Activated naive CD8-positive, alpha-beta T cell treated with anti-CD3 and anti-CD28 coated beads for 36 hours (primary cell): Measurements from ENCODE around the gene LTBP2. TPM values are rescaled to one million over a fixed set of nuclear protein-coding genes. Genes with fewer than 3 reads are reported as not detected.

Experiments used
- DNase-seq: peaks from one replicate; pipeline ENCODE4 v3.0.0; 2021
- H3K27ac Mint-ChIP-seq: one replicate; pipeline ENCODE4 v1.8.0; 2022; ENCODE audit warnings: mild to moderate bottlenecking, moderate library complexity, mixed read lengths
- H3K27me3 Mint-ChIP-seq: one replicate; pipeline ENCODE4 v1.8.0; 2022; ENCODE audit warnings: mild to moderate bottlenecking, mixed read lengths
- H3K36me3 Mint-ChIP-seq: one replicate; pipeline ENCODE4 v1.8.0; 2021; ENCODE audit warnings: mild to moderate bottlenecking, mixed read lengths
- H3K4me1 Mint-ChIP-seq: one replicate; pipeline ENCODE4 v1.8.0; 2021; ENCODE audit warnings: mixed read lengths
- H3K4me3 Mint-ChIP-seq: one replicate; pipeline ENCODE4 v1.8.0; 2022; ENCODE audit warnings: mild to moderate bottlenecking, moderate library complexity, mixed read lengths
- H3K9me3 Mint-ChIP-seq: one replicate; pipeline ENCODE4 v1.8.0; 2022; ENCODE audit warnings: mixed read lengths
- total RNA-seq, 2 experiments: library from RNA; stranded (reverse); gene quantifications; one replicate each; pipeline ENCODE4 v1.2.3, GENCODE V29; 2021

The LTBP2 gene
- total RNA-seq, 2 experiments from 2014 or later, result 0.06 to 0.10 TPM

DNA sequence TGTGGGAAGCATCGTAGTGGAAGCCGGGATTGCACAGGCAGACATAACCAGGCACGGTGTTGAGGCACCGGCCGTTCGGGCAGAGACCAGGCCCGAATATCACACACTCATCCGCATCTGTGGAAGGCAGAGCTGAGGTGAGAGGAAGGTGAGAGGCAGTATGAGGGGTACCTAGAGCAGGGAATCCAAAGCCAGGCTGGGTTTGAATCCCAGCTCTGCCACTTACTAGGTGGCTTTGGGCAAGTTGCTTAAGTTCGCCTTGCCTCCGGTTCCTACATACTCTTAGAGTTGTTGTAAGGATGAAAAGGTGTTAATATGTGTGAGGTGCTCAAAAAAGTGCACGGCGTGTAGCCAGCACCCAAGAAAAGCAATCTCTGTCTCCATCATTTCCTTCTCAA lies 108.1 kb downstream of the LTBP2 start:
- Mint-ChIP-seq H3K36me3 (no peaks in the 10 kb centered on the region), H3K4me1 (no peaks in the 10 kb centered on the region), H3K9me3 (no peaks in the 10 kb centered on the region), H3K27me3 (peaks cover 3% of the 10 kb centered on the region), H3K4me3 (no peak overlapping the region), H3K27ac (no peak overlapping the region)
- DNase-seq, result no peak

DNA sequence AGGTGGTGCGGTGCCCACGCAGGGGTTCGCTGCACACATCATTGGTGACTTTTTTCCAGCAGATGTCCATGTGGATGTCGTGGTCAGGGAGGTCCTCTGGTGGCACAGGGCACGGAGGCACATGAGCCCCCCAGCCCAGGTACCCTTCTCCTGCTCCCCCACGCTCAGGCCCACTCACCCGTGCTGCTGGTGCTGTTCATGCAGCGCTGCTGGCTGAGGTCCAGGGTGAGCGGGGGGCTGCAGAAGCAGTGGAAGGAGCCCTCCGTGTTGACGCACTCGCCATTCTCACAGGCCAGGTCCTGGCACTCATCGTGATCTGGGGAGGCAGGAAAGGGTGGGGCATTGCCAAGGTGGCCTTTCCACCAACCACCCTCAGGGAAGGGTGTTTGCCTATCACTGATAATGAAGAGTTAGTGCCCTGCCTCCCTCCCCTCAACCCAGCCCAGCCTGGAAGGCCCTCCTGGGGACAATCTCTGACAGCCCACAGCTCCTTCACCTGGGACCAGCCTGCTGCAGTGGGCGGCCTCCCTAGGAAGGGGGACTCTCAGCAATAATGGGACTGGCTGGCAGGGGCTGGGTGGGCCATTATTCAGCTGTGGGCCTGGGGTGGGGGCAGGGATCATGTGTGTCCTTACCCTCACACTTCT lies 108.6 kb downstream of the LTBP2 start:
- no peak for DNase-seq
- no peak overlapping the region for H3K27ac Mint-ChIP-seq
- H3K9me3 Mint-ChIP-seq, result no peaks in the 10 kb centered on the region
- no peak overlapping the region for H3K4me3 Mint-ChIP-seq
- H3K4me1 Mint-ChIP-seq, result no peaks in the 10 kb centered on the region
- no peaks in the 10 kb centered on the region for H3K36me3 Mint-ChIP-seq
- peaks cover 3% of the 10 kb centered on the region for H3K27me3 Mint-ChIP-seq

DNA sequence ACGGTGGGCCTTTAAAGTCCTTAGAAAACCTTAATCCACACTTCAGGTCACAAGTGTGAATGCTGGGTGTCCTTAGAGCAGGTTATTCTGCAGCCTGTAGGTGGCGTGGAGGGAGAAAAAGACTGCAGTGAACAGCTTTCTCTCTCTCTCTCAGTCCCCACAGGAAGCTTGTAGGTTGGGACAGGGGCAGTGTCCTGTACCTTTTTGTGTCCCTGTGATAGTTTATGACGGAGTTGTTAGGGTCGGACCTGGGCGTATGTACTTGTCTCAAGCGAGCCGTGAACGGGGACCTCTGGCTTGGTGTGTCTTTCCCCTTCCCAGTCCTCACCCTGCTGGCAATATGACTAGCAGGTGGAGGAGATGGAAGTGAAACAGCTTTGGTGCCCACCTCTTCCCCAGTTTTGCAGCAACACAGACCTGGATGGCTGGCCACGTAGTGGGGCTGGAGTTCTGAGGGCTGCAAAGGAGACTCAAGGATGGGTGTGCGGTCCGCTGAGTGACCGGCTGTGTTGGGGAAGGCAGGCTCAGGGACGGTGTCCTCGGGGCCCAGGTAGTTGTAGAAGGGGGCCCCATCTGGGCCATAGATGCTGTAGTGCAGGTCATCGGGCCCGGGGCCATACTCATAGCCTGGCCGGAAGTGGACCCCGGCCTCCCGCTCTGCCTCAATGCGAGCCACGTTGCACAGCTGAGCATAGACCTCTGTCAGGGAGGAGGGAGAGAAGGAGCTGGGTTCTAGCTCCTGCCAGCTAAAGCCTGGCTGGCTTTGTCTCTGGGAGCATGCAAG lies 109.6 kb downstream of the LTBP2 start:
- Mint-ChIP-seq H3K4me1 (peaks cover under 1% of the 10 kb centered on the region), H3K36me3 (no peaks in the 10 kb centered on the region), H3K27me3 (peaks cover 3% of the 10 kb centered on the region), H3K9me3 (no peaks in the 10 kb centered on the region), H3K27ac (no peak overlapping the region), H3K4me3 (no peak overlapping the region)
- no peak for DNase-seq

DNA sequence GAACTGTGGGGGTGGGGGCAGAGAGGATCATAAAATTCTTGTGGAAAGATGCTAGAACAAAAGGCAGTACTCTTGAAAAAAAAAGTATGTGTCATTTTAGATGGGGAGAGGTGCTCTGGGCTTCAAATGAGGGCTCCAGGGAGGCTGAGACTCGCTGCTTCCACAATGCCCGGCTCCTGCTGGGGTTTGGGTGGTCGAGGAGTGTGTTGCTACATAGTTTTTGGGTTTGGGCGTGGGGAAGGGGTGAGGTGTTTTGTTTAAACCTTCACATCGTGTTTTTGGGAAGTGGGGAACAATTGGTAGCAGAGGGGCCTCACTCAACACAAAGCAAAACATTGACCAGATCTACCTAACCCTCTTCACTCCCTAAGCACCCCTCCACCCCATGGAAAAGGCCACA lies 110.3 kb downstream of the LTBP2 start:
- no peak for DNase-seq
- peaks cover 2% of the 10 kb centered on the region for H3K4me1 Mint-ChIP-seq
- no peaks in the 10 kb centered on the region for H3K27me3 Mint-ChIP-seq
- H3K27ac Mint-ChIP-seq, result no peak overlapping the region
- H3K9me3 Mint-ChIP-seq, result no peaks in the 10 kb centered on the region
- no peaks in the 10 kb centered on the region for H3K36me3 Mint-ChIP-seq
- no peak overlapping the region for H3K4me3 Mint-ChIP-seq

DNA sequence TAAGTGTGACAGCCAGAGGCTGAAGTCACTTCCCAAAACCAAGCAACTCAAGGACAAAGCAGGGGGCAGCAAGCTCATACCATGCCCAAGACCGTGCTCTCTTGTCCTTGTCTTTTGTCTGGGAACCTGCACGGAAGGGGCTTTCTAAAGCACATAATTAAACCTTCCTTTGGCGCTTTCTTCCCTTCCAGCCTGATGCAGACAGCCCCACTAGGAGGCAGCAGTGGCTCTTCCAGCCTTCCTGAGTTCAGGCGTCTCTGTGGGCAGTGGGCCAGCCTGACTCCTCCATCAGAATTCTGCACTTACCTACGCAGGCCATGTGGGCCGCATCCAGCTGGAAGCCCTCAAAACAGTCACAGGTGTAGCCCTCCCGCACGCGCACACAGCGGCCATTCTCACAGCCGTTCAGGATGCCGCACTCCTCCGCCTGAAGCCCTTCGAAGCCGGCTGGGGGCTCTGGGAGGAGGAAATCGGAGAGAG lies 110.9 kb downstream of the LTBP2 start:
- H3K4me1 Mint-ChIP-seq, result peaks cover 2% of the 10 kb centered on the region
- no peak overlapping the region for H3K27ac Mint-ChIP-seq
- no peak overlapping the region for H3K4me3 Mint-ChIP-seq
- H3K27me3 Mint-ChIP-seq, result no peaks in the 10 kb centered on the region
- no peaks in the 10 kb centered on the region for H3K36me3 Mint-ChIP-seq
- H3K9me3 Mint-ChIP-seq, result no peaks in the 10 kb centered on the region
- no peak for DNase-seq

DNA sequence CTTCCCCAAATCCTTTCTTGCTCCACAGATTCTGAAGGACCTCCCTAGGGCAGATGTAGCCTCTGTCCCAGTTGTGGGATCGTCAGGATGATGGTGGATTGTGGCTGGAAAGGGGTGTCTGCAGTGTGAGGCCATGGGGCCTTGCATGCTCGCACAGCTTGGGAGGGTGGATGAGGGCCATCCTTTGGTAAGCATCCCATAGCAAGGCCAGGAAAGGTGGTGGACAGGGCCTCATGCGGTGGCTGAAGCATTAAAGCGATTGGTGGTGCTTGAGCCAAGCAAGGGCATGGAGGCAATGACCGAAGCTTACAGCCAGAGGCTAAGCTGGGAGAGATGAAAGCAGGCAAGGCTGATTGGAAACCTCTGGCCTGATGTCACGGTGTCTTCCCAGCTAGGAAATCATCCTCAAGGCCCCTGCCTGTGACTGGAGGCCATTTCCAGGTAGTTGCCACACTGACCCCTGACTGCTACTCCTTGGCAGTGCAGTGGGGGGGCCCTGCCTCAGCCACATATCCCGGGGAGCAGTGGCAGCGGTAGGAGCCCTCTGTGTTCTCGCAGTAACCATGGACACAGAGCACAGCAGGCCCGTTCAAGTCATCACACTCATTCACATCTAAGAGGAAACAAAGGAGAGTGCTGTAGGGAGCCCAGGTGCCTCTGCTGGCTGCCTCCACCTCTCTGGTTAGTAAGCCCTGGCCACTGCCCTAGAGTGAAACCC lies 111.5 kb downstream of the LTBP2 start:
- no peak overlapping the region for H3K27ac Mint-ChIP-seq
- H3K9me3 Mint-ChIP-seq, result no peaks in the 10 kb centered on the region

DNA sequence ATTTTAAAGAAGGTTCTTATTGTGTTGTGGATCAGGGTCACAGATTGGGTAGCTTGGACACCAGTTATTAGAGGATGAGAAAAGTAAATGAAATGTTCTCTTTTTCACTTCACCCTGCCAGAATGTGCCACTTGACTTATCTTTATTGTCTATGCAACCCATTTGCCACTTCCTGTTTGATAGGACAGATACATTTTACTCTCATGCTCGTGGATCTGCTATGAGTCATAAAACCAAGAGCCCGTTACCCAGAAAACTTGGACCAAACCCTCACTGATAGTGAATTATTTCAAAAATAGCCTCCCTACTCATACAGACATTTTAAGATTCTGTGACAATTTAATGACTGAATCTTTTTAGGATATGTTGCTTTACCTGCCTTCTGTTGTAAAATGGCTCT lies 116.7 kb downstream of the LTBP2 start:
- H3K27ac Mint-ChIP-seq, result no peak overlapping the region

More for the DNA sequence above, 111.5 kb downstream of the LTBP2 start:
- DNase-seq, result no peak
- H3K4me1 Mint-ChIP-seq, result peaks cover 4% of the 10 kb centered on the region
- H3K4me3 Mint-ChIP-seq, result no peak overlapping the region
- no peaks in the 10 kb centered on the region for H3K27me3 Mint-ChIP-seq
- no peaks in the 10 kb centered on the region for H3K36me3 Mint-ChIP-seq

DNA sequence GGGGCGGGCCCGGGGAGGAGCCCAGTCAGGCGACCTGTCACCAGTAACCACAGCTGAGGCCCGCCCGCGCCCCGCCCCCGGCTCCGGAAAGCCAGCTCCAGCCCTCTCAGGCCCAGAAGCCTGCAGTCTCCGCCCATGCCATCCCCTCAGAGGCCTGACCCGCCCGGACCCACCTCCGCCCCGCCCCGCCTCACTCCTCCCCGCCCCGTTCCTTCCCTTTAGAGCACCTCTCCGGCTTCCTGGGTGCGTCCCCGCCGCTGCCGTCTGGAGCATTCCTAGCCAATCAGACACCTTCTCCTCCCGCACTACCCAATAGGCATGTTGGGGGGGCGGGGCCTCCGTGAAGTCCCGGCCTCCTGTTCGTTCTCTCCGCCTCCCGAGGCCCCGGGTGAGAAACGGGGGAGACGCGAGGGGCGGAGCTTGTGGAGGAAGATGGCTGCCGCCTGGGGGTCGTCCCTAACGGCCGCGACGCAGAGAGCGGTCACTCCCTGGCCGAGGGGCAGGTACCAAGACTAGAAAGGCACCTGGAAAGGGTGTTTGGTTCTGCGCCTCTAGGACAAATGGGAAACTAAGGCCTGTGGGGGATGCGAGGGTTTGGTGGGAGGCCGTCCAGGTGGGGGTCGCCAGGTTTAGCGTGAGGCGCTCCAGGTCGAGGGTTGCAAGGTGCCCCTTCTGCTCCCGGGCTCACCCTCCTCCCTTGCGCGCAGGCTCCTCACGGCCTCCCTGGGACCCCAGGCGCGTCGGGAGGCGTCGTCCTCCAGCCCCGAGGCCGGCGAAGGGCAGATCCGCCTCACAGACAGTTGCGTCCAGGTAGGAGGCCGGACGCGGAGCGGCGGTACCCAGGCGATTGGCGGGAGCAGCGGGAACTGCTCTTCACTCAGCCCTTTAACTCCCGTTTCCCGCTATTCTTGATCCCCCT lies 118.4 kb downstream of the LTBP2 start, which contains the start of gene ISCA2:
ISCA2 (plus strand) TSS at position 423 of the 919 bp plus-strand sequence; CDS start at position 433, 10 bp downstream.
- Mint-ChIP-seq H3K36me3 (peaks cover 3% of the 10 kb centered on the region), H3K27me3 (no peaks in the 10 kb centered on the region), H3K4me3 (peak within 1 kb of the TSS; percentile 91), H3K9me3 (no peaks in the 10 kb centered on the region), H3K27ac (peak within 1 kb of the TSS; percentile 86), H3K4me1 (peaks cover 29% of the 10 kb centered on the region)
- DNase-seq, result peak; percentile 100

More for the DNA sequence above, 116.7 kb downstream of the LTBP2 start:
- H3K9me3 Mint-ChIP-seq, result no peaks in the 10 kb centered on the region
- H3K27me3 Mint-ChIP-seq, result no peaks in the 10 kb centered on the region
- H3K4me3 Mint-ChIP-seq, result peak overlapping the region; percentile 91
- DNase-seq, result no peak
- peaks cover 22% of the 10 kb centered on the region for H3K4me1 Mint-ChIP-seq
- H3K36me3 Mint-ChIP-seq, result peaks cover 3% of the 10 kb centered on the region

DNA sequence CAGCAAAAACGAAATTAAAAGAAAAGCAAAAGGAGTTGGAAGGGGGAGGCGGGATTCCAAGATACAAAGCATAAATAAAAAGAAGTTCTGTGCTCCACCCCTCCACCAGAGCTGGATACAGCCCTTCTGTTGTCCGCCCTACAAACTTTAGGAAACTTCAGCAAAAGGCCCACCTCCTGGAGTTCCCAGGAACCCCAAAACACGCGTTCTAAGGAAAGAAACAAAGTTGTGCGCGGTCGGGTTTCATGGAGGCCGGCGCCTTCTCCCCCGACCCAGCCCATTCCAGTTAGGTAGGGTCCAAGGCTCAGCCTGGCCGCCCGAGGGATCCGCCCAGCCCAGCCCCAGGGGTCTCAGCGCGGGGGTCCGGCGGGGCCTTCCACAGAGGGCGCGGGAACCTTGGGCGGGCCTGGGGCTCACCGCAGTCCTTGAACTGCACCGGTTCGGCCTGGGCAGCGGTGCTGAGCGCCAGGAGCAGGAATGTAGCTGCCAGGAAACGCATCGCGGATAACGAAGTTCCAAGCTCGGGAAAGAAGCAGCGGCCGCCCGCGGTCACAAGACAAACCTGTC lies 119.2 kb downstream of the LTBP2 start, which contains the start of gene NPC2:
NPC2 (minus strand) TSS at position 530 of the 567 bp plus-strand sequence; CDS start at position 499, 31 bp downstream.
- peak within 1 kb of the TSS; percentile 86 for H3K27ac Mint-ChIP-seq
- DNase-seq, result no peak
- no peaks in the 10 kb centered on the region for H3K9me3 Mint-ChIP-seq
- H3K36me3 Mint-ChIP-seq, result peaks cover 3% of the 10 kb centered on the region
- no peaks in the 10 kb centered on the region for H3K27me3 Mint-ChIP-seq
- peaks cover 29% of the 10 kb centered on the region for H3K4me1 Mint-ChIP-seq
- H3K4me3 Mint-ChIP-seq, result peak within 1 kb of the TSS; percentile 91

DNA sequence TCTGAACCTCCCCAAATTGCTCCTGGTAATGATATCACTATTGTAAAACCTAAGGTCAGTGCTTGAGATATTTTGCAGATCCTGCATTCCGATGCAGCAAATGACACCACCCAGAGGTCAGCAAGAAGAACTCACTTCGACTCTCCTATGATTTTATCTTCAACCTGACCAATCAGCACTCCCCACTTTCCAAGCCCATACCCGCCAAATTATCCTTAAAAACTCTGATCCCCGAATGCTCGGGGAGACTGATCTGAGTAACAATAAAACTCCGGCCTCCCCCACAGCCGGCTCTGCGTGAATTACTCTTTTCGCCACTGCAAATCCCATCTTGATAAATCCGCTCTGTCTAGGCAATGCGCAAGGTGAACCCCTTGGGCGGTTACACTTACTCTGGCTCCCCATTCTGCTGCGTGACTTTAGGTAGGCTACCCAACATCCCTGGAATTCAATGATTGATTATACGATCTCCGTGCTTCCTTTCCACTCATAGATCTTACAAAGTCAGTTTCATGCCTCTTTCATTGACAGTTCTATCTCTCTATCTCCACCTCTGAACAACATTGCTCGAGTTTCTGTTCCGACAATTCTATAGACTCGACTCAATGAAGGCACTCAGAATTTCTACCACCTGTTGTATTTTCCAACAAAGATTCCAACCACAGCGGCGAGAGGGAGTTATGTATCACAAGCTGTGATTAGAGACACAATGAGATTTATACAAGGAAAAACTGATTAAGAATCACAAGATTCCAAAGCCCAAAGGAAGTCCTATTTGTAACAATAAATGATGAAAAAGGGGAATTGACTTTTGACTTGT lies 119.9 kb downstream of the LTBP2 start:
- Mint-ChIP-seq H3K27me3 (no peaks in the 10 kb centered on the region), H3K9me3 (no peaks in the 10 kb centered on the region), H3K4me3 (no peak overlapping the region), H3K36me3 (peaks cover 3% of the 10 kb centered on the region), H3K27ac (no peak overlapping the region), H3K4me1 (peaks cover 27% of the 10 kb centered on the region)
- no peak for DNase-seq

DNA sequence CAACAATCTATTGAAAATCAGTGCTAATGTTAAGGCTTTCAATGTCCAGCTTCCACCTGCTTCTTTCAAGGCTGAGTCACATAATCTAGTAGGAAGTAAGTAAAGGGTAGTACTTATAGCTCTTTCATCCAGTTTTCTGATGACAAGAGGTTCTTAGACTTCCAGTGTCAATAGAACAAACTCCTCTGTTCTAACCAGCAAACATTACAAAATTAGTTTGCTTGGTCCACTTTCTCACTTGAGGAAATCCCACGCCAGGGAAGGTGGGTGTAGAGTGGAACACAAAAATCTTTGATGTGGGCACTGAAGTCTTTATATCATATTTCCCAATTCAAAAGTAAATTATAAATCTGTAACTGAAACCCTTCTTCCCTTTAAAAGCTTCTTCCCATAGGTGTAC lies 121.6 kb downstream of the LTBP2 start:
- Mint-ChIP-seq H3K36me3 (peaks cover 3% of the 10 kb centered on the region), H3K27ac (no peak overlapping the region), H3K9me3 (no peaks in the 10 kb centered on the region), H3K27me3 (no peaks in the 10 kb centered on the region), H3K4me3 (no peak overlapping the region), H3K4me1 (peaks cover 24% of the 10 kb centered on the region)
- no peak for DNase-seq

DNA sequence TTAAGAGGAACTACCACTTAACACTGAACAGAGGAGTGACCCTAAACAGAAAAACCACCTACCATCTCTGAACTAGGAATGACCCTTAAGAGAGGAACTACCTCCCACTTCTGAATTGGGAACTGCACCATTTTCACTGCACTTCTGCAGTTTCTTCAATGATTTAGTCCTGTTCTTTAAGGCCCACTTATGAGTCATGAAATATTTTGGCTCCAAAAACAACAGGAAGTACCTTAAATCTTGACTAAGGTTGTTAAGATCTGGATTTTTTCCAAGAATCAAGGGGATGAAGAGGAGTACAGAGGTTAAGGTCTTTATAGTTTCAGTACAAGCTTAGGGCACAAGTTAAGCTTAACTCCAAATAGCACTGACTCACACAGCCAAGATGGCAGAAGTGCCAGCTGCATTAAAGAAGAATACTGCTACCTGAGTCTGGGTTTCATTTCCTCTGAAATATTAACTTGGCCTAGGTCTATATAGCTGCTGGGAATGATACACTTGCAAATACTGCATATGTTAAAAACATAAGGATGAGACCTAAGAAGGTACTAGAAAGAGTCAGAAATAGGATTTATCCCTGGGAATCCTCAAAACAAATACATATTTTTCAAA lies 123.1 kb downstream of the LTBP2 start:
- Mint-ChIP-seq H3K4me3 (no peak overlapping the region), H3K27me3 (no peaks in the 10 kb centered on the region), H3K36me3 (no peaks in the 10 kb centered on the region), H3K9me3 (no peaks in the 10 kb centered on the region), H3K4me1 (peaks cover 9% of the 10 kb centered on the region), H3K27ac (no peak overlapping the region)
- DNase-seq, result no peak

DNA sequence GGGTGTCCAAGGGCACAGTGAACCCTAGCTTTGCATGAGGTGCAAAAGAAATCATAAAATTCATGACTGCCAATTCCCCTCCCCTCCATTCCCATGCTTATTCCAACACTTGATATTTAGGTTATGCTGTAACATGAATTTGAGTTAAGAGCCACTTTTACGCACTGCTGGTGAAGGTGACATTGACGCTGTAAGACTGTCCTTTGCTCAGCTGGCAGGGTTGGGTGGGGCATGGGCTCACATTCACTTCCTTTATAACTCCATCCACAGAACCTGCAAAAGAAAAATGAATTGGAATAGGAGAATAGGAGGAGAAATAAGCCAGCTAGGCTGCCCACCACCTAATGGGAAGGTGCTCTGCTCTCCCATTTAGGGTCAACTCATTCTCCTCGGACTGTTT lies 125.9 kb downstream of the LTBP2 start:
- Mint-ChIP-seq H3K4me1 (peaks cover 9% of the 10 kb centered on the region), H3K36me3 (no peaks in the 10 kb centered on the region), H3K27ac (no peak overlapping the region), H3K9me3 (no peaks in the 10 kb centered on the region), H3K4me3 (no peak overlapping the region), H3K27me3 (no peaks in the 10 kb centered on the region)
- DNase-seq, result no peak
